HK-2 (cell line): ENCODE data around the gene ATP8B2.
"Not testable (repeated sequence)": the region's sequence is repeated elsewhere in the genome, so short reads cannot be mapped to it uniquely, and the experiment has no call there.

ENCODE experiments used
- DNase-seq: peaks from one replicate; pipeline ENCODE4 v3.0.0-alpha.2; 2018; ENCODE audit not compliant: unreplicated experiment

ATP8B2 gene

GRCh38 chr1:154324669-154325582, at the start of gene ATP8B2:
TSS of gene ATP8B2 (plus strand) at chr1:154325525. CDS start at chr1:154328142, 2,617 bp downstream.
- DNase-seq = peak; percentile 84

- DNase-seq = no peak
Observed at GRCh38 chr1:154276797-154277196, 48.5 kb upstream of the ATP8B2 start.

GRCh38 chr1:154287591-154287990, 37.7 kb upstream of the ATP8B2 start:
- DNase-seq = not testable (repeated sequence)

GRCh38 chr1:154288661-154289060, 36.7 kb upstream of the ATP8B2 start:
- no peak for DNase-seq

GRCh38 chr1:154290921-154291320, 34.4 kb upstream of the ATP8B2 start:
- no peak for DNase-seq

GRCh38 chr1:154295408-154296235, 29.7 kb upstream of the ATP8B2 start:
- no peak for DNase-seq

- no peak for DNase-seq
Observed at GRCh38 chr1:154301582-154301981, 23.7 kb upstream of the ATP8B2 start.

- DNase-seq = peak; percentile 34
Observed at GRCh38 chr1:154304664-154305337, 20.5 kb upstream of the ATP8B2 start.

- no peak for DNase-seq
Observed at GRCh38 chr1:154306151-154306550, 19.2 kb upstream of the ATP8B2 start.

- DNase-seq = not testable (repeated sequence)
Observed at GRCh38 chr1:154307670-154308270, 17.6 kb upstream of the ATP8B2 start.

GRCh38 chr1:154309136-154309535, 16.2 kb upstream of the ATP8B2 start:
- not testable (repeated sequence) for DNase-seq

GRCh38 chr1:154312229-154313065, 12.9 kb upstream of the ATP8B2 start:
- not testable (repeated sequence) for DNase-seq

GRCh38 chr1:154313066-154313356, 12.3 kb upstream of the ATP8B2 start:
- no peak for DNase-seq

- not testable (repeated sequence) for DNase-seq
Observed at GRCh38 chr1:154314226-154314625, 11.1 kb upstream of the ATP8B2 start.

GRCh38 chr1:154316704-154317103, 8.6 kb upstream of the ATP8B2 start:
- DNase-seq = no peak

- DNase-seq = no peak
Observed at GRCh38 chr1:154318386-154318785, 6.9 kb upstream of the ATP8B2 start.

- no peak for DNase-seq
Observed at GRCh38 chr1:154320882-154321608, 4.3 kb upstream of the ATP8B2 start, which contains the start of gene AQP10. TSS of gene AQP10 (plus strand) at chr1:154321093. CDS start at chr1:154321156, 63 bp downstream.

GRCh38 chr1:154321609-154321934, 3.8 kb upstream of the ATP8B2 start:
- DNase-seq = not testable (repeated sequence)

GRCh38 chr1:154323493-154323892, 1.8 kb upstream of the ATP8B2 start:
- DNase-seq = no peak

GRCh38 chr1:154324241-154324640, 1.1 kb upstream of the ATP8B2 start:
- no peak for DNase-seq
